ENCODE measurements around the gene ZNF207. TPM values are rescaled to one million over a fixed set of nuclear protein-coding genes. Genes with fewer than 3 reads are reported as not detected.
A peak's percentile ranks its signal among the peaks of the same experiment; 100 is the strongest.

Gene ZNF207
- total and polyA plus RNA-seq, 2 experiments from 2014 or later: 171 to 240 TPM

- H3K4me2 ChIP-seq: no peak overlapping the region
- H3K36me3 Mint-ChIP-seq (ENCODE audit: low read depth): peaks cover 3% of the 10 kb centered on the region; the same call in 1 of the 3 replicates
- no peak overlapping the region for H3K27ac Mint-ChIP-seq
- H3K4me3 ChIP-seq: no peak overlapping the region
- H3K36me3 ChIP-seq (ENCODE audit: insufficient read depth): no peaks in the 10 kb centered on the region
- H3K27me3 Mint-ChIP-seq (ENCODE audit: insufficient read depth, low read depth, poor library complexity): peaks cover under 1% of the 10 kb centered on the region
- H3K4me3 Mint-ChIP-seq: no peak overlapping the region
- H3K4me1 Mint-ChIP-seq: no peaks in the 10 kb centered on the region
- no peaks in the 10 kb centered on the region for H3K27me3 ChIP-seq (ENCODE audit: insufficient read depth)
- no peaks in the 10 kb centered on the region; the same call in 2 of the 3 replicates for H3K9me3 Mint-ChIP-seq
- ATAC-seq (no peak; the same call in 2 of the 3 replicates), DNase-seq (ENCODE audit: low spot score) (no peak)
- H2AFZ ChIP-seq: no peak overlapping the region
- H3F3A ChIP-seq (replicated peaks; ENCODE audit: low read depth): 0 out of 2 replicates have a peak, but pooled peaks cover 4% of the 10 kb centered on the region
- TF ChIP-seq CREB1 (CRISPR knock-in tag; IDR thresholded peaks at IDR 0.05; ENCODE audit: low read depth) (no peak), POLR2AphosphoS5 (IDR thresholded peaks at IDR 0.05; ENCODE audit: low read depth) (no peak), STAT1 (IDR thresholded peaks at IDR 0.05; ENCODE audit: unreplicated experiment) (no peak), EZH2 (IDR thresholded peaks at IDR 0.05; ENCODE audit: low read depth, unreplicated experiment) (no peak), ETS1 (IDR thresholded peaks at IDR 0.05) (no peak), ZNF114 (CRISPR knock-in tag; IDR thresholded peaks at IDR 0.05) (no peak), JUNB (IDR thresholded peaks at IDR 0.05; ENCODE audit: unreplicated experiment) (no peak), NANOG (IDR thresholded peaks at IDR 0.05; ENCODE audit: borderline replicate concordance) (no peak), ZNF331 (CRISPR knock-in tag; IDR thresholded peaks at IDR 0.05; ENCODE audit: low read depth) (no peak), EZH2phosphoT487 (IDR thresholded peaks at IDR 0.05; ENCODE audit: unreplicated experiment) (no peak), CTCF (conservative IDR thresholded peaks at IDR 0.05; ENCODE audit: low read depth in 2 of 2) (no peak), ZNF462 (CRISPR knock-in tag; IDR thresholded peaks at IDR 0.05) (no peak)
- 0 out of 2 replicates have a peak overlapping the region, but pooled peaks have one; percentile 26 for H3K27ac ChIP-seq (ENCODE audit: low read depth)
- H3K9me2 ChIP-seq (ENCODE audit: insufficient read depth): no peaks in the 10 kb centered on the region
- H3K79me2 ChIP-seq (replicated peaks; ENCODE audit: insufficient read depth): no peaks in the 10 kb centered on the region
- H3K4me1 ChIP-seq (ENCODE audit: insufficient read depth): no peaks in the 10 kb centered on the region
- H4K20me1 ChIP-seq (replicated peaks; ENCODE audit: insufficient read depth): peaks cover 17% of the 10 kb centered on the region
Measured at GRCh38 chr17:32396343-32396742, 46.4 kb downstream of the ZNF207 start.

Measured in GM23338 (cell line).